ENCODE data around the gene HOXD3.

Gene HOXD3

DNA sequence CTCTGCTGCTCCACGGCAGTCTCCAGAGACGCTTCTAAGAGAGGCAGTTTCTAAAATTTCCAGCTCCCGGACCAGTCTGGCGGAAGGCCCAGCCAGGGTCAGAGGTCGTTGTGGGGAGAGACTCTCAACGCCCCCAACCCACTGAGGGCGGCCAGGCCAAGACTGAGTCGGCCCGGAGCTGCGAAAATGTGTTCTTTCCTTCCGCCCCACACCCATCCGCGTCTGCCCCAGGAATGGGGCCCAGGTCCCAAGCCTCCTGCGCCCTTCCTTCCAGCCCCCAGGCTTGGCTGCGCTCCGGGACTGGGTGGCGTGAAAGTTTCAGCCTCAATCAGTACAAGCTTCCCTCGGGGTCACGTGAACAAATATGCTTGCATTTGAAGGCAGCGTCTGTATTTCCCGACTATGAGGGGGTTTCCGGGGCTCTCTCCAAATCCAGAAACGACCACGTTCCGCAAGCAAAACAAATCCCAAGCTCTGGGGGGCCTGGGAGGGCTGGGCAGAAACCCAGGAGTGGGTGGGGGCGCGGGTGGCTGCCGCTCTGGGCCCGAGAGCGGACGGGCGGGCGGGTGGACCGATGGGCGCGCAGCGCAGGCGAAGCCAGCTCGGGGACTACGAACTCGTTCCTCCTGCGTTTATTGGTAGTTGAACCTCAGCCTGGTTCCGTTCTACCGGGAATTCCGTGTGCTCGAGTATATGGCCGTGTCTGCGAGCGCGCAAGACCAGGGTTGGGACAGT is 3.3 kb downstream of the HOXD3 start:
- Histone ChIP-seq H3K4me1 (ENCODE audit: insufficient read depth, low read length, poor library complexity, severe bottlenecking) (no peaks in the 10 kb centered on the region), H3K9me2 (replicated peaks; ENCODE audit: low read depth, low read length) (no peaks in the 10 kb centered on the region), H3K4me3 (ENCODE audit: low read length, poor library complexity, severe bottlenecking) (no peak overlapping the region), H3K9ac (ENCODE audit: low read depth, low read length, poor library complexity, severe bottlenecking) (no peak overlapping the region), H3K9me3 (ENCODE audit: insufficient read depth, low read depth, low read length) (no peaks in the 10 kb centered on the region), H3K27me3 (ENCODE audit: insufficient read depth, low read length, poor library complexity, severe bottlenecking) (no peaks in the 10 kb centered on the region), H2AFZ (ENCODE audit: low read length) (no peak overlapping the region), H3K79me2 (ENCODE audit: insufficient read depth, low read length) (no peaks in the 10 kb centered on the region), H3K4me2 (ENCODE audit: low read depth, low read length, poor library complexity, severe bottlenecking) (no peak overlapping the region), H3K36me3 (ENCODE audit: insufficient read depth, low read length) (no peaks in the 10 kb centered on the region), H4K20me1 (ENCODE audit: insufficient read depth, low read length, poor library complexity, severe bottlenecking) (no peaks in the 10 kb centered on the region), H3F3A (ENCODE audit: low read depth) (no peaks in the 10 kb centered on the region)
- no peak for TF ChIP-seq EZH2phosphoT487 (IDR thresholded peaks at IDR 0.05; ENCODE audit: borderline replicate concordance)
- TF ChIP-seq, protein P1, sequence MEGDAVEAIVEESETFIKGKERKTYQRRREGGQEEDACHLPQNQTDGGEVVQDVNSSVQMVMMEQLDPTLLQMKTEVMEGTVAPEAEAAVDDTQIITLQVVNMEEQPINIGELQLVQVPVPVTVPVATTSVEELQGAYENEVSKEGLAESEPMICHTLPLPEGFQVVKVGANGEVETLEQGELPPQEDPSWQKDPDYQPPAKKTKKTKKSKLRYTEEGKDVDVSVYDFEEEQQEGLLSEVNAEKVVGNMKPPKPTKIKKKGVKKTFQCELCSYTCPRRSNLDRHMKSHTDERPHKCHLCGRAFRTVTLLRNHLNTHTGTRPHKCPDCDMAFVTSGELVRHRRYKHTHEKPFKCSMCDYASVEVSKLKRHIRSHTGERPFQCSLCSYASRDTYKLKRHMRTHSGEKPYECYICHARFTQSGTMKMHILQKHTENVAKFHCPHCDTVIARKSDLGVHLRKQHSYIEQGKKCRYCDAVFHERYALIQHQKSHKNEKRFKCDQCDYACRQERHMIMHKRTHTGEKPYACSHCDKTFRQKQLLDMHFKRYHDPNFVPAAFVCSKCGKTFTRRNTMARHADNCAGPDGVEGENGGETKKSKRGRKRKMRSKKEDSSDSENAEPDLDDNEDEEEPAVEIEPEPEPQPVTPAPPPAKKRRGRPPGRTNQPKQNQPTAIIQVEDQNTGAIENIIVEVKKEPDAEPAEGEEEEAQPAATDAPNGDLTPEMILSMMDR (conservative IDR thresholded peaks at IDR 0.05; ENCODE audit: low read length): no peak

DNA sequence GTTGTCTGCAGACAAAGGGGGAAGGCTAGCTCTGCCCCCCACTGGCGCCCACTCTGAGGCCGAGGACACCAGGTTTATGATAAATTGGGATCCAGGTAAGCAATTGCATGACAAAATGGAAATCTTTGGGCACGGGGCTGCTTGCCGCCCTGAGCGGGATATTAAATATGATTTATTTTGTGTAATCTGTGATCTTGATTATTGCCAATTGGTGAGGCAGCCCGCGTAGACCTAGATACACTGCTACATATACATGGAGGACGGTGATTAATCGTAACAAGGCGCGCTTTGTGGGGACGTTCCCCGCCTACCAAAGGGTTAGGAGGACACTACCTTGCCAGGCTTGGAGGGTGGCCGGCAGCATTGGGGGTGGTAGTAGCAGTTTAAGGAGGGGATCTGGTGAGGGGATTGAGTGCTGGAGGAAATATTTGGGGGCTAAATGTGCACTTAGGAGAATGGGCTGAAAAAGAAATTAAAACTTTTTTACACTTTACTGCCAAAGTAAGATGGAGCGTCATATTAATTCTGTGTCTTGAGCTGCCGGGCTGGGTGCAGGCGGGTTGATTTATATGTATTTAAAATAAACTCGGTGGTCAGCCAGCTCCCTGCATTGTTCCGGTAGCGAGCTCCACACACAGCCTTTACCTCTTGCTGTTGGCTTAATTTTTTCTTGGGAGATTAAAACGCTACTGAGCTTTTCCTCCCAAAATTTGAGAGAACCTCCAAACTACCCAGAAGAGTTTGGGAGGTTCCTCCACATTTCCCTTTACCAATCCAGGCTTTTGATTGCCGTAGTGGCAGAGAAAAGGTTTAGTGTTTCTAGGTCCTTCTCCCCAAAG is 4.1 kb downstream of the HOXD3 start:
- Histone ChIP-seq H3K4me2 (ENCODE audit: low read depth, low read length, poor library complexity, severe bottlenecking) (no peak overlapping the region), H3K4me3 (ENCODE audit: low read length, poor library complexity, severe bottlenecking) (no peak overlapping the region), H3K27me3 (ENCODE audit: insufficient read depth, low read length, poor library complexity, severe bottlenecking) (no peaks in the 10 kb centered on the region), H4K20me1 (ENCODE audit: insufficient read depth, low read length, poor library complexity, severe bottlenecking) (no peaks in the 10 kb centered on the region), H2AFZ (ENCODE audit: low read length) (no peak overlapping the region), H3K79me2 (ENCODE audit: insufficient read depth, low read length) (no peaks in the 10 kb centered on the region), H3K9me2 (replicated peaks; ENCODE audit: low read depth, low read length) (no peaks in the 10 kb centered on the region), H3K9me3 (ENCODE audit: insufficient read depth, low read depth, low read length) (no peaks in the 10 kb centered on the region), H3K9ac (ENCODE audit: low read depth, low read length, poor library complexity, severe bottlenecking) (no peak overlapping the region), H3K4me1 (ENCODE audit: insufficient read depth, low read length, poor library complexity, severe bottlenecking) (no peaks in the 10 kb centered on the region), H3F3A (ENCODE audit: low read depth) (no peaks in the 10 kb centered on the region), H3K36me3 (ENCODE audit: insufficient read depth, low read length) (no peaks in the 10 kb centered on the region)
- no peak for TF ChIP-seq EZH2phosphoT487 (IDR thresholded peaks at IDR 0.05; ENCODE audit: borderline replicate concordance)
- TF ChIP-seq, protein P1 (conservative IDR thresholded peaks at IDR 0.05; ENCODE audit: low read length): no peak

DNA sequence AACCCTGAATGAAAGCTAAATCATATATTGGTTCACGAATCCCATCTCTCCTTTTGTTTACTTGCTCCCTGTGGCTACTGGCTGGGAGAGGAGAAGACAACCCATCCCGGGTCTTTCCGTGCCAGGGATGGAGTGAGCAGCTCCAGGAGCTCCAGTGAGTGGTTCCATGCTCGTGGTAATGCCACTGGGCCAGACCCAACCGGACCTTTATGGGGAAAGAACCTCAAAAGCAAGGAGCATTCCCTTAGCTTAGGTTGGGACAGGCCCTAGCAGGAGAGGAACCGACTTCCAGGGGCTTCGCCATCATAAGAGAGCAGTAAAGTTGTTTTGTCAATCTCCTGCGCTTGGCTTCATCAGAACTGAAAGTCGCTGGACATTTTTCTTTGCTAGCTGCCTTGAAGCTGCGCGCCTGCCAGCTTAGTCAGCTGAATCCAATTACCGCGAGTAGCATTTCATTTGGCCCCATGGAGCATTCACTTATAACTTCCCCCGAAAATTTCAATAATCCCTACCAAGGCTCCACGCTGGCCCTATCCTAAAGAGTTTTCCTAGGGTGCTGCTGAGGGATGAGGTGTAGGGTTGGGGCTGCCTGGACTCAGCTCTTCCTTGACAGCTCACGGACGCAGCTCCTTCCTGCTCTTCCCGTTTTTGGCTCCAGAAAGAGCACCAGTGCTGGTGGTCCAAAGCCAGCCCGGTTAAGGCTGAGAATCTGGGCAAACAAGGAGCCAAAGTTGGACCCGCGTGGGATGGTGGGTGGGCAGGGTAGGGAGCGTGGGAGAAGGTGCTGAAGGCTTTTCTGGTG is 4.9 kb downstream of the HOXD3 start:
- Histone ChIP-seq H3K9me2 (replicated peaks; ENCODE audit: low read depth, low read length) (no peaks in the 10 kb centered on the region), H3K9ac (ENCODE audit: low read depth, low read length, poor library complexity, severe bottlenecking) (no peak overlapping the region), H4K20me1 (ENCODE audit: insufficient read depth, low read length, poor library complexity, severe bottlenecking) (no peaks in the 10 kb centered on the region), H3K4me3 (ENCODE audit: low read length, poor library complexity, severe bottlenecking) (no peak overlapping the region), H3K27me3 (ENCODE audit: insufficient read depth, low read length, poor library complexity, severe bottlenecking) (no peaks in the 10 kb centered on the region), H3F3A (ENCODE audit: low read depth) (no peaks in the 10 kb centered on the region), H3K79me2 (ENCODE audit: insufficient read depth, low read length) (no peaks in the 10 kb centered on the region), H3K4me1 (ENCODE audit: insufficient read depth, low read length, poor library complexity, severe bottlenecking) (no peaks in the 10 kb centered on the region), H2AFZ (ENCODE audit: low read length) (no peak overlapping the region), H3K4me2 (ENCODE audit: low read depth, low read length, poor library complexity, severe bottlenecking) (no peak overlapping the region), H3K9me3 (ENCODE audit: insufficient read depth, low read depth, low read length) (no peaks in the 10 kb centered on the region), H3K36me3 (ENCODE audit: insufficient read depth, low read length) (no peaks in the 10 kb centered on the region)
- TF ChIP-seq EZH2phosphoT487 (IDR thresholded peaks at IDR 0.05; ENCODE audit: borderline replicate concordance): no peak
- TF ChIP-seq, protein P1 (conservative IDR thresholded peaks at IDR 0.05; ENCODE audit: low read length): no peak
